DMS53 (cell line): ENCODE results near the gene MBD5.

Experiments used
- DNase-seq: peaks from one replicate; lab custom pipeline; 2025; lab: John Stamatoyannopoulos, UW

MBD5 gene

GRCh38 chr2:148124271-148124670 is 103.4 kb downstream of the MBD5 start:
- no peak for DNase-seq

DNA sequence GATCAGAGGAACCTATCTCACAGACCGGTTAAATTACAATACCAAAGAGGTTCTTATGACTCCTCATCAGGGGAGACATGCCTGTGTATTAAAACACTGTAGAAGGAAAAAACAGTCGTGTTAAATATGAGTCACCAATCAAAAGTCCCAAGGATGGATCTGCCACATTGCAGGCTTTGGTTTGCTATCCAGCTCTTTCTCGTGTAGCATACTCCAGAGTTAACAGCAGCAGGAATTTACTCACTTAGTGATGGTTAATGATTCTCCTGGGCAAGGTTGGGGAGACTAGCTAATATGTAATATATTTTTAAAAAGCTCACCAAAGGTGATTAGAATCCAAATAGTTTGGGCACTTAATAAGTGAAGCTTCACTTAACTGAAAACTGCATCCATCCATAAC is 109.7 kb downstream of the MBD5 start:
- DNase-seq = no peak

DNA sequence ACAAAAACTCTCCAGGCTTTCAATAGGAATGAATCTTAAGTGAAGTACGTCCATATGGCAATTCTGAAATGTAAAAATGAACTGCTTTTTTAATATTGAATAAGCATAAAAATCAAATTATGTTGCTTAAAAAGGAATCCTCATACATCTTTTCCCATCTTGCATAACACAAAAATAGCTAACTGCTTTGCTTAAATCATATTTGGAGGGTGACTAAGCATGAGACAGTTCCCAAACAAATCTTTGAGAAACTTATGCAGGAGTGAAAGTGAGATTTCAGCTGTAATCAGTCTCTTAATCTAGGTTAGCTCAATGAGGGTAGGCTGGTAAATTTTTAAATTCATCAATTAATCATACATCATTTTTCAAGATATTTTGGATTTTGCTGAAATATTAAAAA is 111.5 kb downstream of the MBD5 start:
- DNase-seq = no peak

DNA sequence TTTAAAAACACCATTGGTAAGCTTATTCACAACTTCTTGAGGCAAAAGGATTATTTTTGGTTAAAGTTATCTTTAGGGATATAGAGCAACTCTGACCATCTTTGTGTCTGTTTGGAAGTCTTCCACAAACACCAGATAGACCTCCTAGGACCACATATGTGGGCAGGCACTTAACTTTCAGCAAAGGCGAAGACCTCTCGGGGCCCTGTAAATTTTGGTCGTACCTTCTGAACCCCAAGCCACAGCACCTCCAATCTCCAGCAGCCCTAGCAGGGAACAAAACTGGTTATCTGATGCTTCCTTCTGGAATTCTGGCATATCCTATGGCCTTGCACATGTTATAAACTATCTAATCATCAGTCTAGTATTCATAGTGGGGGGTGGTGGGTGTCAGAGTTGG is 114.8 kb downstream of the MBD5 start:
- no peak for DNase-seq

- DNase-seq = no peak
These were observed 115.5 kb downstream of the MBD5 start for GRCh38 chr2:148136441-148136840.

DNA sequence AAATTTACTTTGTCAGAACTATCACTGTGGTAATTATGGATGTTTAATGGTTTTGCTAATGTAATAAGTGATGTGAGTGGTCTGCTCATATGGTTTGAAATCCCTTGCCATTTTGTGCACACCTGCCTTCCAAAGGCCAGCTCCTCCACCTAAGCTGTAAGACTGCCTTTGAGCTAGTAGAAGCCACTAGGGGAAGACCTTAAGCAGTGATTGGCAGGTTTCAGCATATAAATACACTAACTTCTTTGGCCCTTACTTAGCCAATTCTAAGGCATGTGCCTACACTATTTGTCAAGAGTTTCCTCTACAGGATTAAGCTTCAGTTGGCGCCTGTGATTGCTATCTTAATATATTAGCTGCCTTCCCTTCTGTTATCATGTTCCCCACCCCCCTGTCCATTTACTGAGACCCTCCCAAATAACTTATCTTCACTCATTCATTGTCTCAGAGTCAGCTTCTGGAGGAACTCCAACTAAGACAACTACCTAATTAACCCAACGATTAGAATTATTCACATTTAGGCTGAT is 141.1 kb downstream of the MBD5 start:
- no peak for DNase-seq

GRCh38 chr2:148162871-148163270 is 142.0 kb downstream of the MBD5 start:
- no peak for DNase-seq

DNA sequence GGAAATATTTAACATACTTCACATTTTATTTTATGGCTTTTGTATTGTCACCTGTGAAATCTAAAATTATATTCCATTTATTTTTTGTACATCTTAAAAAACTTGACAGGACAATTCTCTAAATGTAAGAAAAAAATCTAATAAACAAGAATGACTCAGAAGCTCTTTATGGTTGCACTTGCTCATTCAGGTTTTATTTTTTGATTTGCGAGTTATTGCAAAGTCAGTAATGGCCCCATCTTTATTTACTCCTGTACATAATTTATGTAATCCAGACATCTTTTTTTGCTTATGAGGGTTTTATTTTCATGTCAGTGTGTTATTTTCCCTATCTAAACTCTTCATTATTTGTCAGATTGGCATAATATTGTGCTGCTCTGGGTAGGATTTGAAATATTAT is 145.1 kb downstream of the MBD5 start:
- DNase-seq = no peak

DNA sequence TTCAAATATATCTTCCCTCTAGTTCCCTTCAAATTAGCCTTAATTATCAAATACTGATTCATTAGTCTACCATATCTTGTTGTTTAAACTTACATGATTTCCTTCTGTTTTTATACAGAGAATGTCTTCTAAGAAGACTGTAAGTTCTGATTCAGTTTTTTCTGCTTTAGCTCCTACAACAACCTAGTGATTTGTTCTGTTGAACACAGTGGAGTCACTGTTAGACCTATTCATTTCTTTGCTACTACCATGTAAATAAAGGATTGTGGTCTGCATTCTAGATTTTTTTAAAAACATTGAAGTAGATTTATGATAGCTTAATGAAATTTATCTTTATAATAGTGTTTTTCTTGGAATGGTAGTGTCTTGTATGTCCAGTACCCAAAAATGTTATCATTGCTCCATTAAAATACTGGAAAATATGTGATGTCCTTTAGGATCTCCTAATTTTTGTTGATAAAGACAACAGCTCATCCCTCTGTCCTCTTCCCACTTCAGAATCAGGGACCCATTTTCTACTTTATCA is 146.4 kb downstream of the MBD5 start:
- DNase-seq = no peak

- DNase-seq = no peak
These were observed 147.0 kb downstream of the MBD5 start for GRCh38 chr2:148167855-148168254.

DNA sequence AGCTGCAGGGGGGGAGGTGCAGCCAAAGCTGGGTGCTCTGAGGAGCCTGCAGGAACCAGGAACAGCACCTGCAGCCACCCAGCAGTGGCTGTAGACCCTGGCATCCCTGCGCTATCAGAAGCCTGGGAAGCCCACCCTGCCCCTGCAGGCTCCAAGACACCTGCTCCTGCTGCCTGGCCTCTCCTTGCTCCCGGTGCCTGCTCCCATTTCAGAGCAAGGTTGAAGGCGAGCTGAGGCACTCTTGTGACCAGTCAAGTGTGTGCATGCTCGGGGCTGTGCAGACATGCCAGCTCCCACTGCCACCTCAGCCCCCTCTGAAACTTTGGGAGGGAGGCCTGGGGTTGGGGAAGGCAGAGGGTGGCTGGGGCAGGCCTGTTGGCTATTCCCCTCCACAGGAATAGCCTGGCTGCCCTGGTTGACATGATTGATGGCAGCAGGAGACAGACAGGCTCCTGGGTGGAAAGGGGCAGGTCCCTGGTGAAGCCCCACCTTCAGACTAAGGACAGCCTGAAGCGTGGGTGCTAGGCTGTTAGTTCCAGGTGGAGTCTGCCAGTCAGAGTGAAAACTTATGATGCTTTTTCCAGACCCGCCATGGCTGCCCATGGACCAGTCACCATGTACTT is 151.4 kb downstream of the MBD5 start:
- DNase-seq = no peak

- no peak for DNase-seq
These were observed 152.3 kb downstream of the MBD5 start for GRCh38 chr2:148173168-148173567.

DNA sequence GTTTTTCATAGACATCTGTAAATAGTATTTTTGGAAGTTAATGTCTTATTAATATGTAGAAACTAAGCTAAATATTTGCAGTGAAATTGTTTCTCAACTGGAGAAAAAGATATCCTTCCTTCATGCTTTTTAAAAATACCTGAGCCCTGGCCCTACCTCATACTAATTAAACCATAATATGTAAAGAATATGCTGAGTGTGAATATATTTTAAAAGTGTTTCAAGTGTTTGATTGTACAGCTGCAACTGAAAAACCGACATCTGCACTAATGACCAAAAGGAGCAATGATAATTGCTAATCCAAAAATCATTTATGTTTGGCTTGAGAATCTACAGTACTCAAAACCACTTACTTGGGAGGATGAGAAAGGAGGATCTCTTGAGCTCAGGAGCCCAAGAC is 156.7 kb downstream of the MBD5 start:
- no peak for DNase-seq

- no peak for DNase-seq
These were observed 158.8 kb downstream of the MBD5 start for GRCh38 chr2:148179724-148180123.

- no peak for DNase-seq
These were observed 164.1 kb downstream of the MBD5 start for GRCh38 chr2:148184976-148185375.

GRCh38 chr2:148194882-148195281 is 174.0 kb downstream of the MBD5 start:
- DNase-seq = no peak

- DNase-seq = peak; percentile 29
These were observed 180.4 kb downstream of the MBD5 start for GRCh38 chr2:148201075-148202004.

GRCh38 chr2:148202237-148202636 is 181.3 kb downstream of the MBD5 start:
- no peak for DNase-seq

DNA sequence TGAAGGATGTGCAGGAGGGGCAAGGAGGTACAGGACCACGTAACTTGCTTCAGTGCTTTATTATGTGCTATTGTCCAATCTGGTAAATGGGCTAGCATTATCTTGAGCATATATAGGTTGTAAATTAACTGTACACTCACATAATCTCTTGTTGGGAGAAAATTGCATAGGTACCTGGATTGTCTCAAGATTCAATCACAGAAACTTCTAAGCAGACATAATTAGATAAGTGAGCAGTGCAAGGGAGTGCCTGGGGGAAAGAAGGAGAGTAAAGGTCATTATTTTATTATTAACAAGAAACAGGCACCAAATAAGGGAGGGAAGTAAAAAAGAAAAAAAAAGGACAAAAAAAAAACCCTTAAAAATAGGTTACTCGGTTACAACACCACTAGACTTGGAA is 186.2 kb downstream of the MBD5 start:
- no peak for DNase-seq

DNA sequence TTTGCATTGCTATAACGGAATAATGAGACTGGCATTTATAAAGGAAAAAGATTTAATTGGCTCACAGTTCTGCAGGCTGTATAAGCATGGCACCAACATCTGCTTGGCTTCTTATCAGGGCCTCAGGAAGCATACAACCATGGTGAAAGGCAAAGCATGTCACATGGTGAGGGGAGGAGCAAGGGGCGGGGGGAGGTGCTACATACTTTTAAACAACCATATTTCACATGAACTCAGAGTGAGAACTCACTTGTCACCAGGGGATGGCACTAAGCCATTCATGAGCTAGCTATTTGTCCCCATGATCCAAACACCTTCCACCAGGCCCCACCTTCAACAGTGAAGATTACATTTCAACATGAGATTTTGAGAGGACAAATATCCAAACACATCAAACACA is 188.7 kb downstream of the MBD5 start:
- peak; percentile 3 for DNase-seq

GRCh38 chr2:148218326-148219075 is 197.6 kb downstream of the MBD5 start:
- peak; percentile 62 for DNase-seq

GRCh38 chr2:148221166-148221565 is 200.3 kb downstream of the MBD5 start:
- no peak for DNase-seq
